ENCODE data around the gene TYW1. TPM values are rescaled to one million over a fixed set of nuclear protein-coding genes. Genes with fewer than 3 reads are reported as not detected.
"Not testable (repeated sequence)": the region's sequence is repeated elsewhere in the genome, so short reads cannot be mapped to it uniquely, and the experiment has no call there.

The TYW1 gene
- total and polyA plus RNA-seq, 2 of the 4 experiments (the other 2 are of a cell fraction) = 10.7 to 23.7 TPM

DNA sequence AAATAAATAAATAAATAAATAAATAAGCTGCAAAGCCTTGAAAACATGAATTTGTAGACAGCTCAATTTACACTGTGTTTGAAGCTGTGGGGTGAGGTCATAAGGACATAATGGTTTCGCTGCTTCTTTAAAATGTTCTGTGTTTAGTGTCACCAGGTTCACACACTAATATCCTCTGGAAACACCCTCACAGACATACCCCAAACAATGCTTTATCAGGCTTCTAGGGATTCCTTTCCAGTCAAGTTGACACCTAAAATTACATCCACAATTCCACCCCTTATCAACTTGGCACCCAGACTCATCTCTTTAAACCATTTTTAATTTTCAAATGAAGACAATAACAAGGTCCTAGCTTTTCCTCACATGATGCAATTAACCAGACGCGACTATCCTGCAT is 7.1 kb upstream of the TYW1 start:
- H3K27me3 ChIP-seq (ENCODE audit: control insufficient read depth, insufficient read depth, low read length); H3K4me3 ChIP-seq (ENCODE audit: insufficient read depth, low read depth, low read length); H3K56ac ChIP-seq (ENCODE audit: extremely low read depth, insufficient read depth, low read length); POLR2A ChIA-PET (ENCODE audit: unreplicated experiment); H3K4me1 ChIP-seq (ENCODE audit: control insufficient read depth, insufficient read depth, low read length); H4K8ac ChIP-seq (ENCODE audit: low read depth in 2 of 2, low read length in 2 of 2); H2AK9ac ChIP-seq (replicated peaks; ENCODE audit: low read depth, low read length, poor library complexity); H3K18ac ChIP-seq (ENCODE audit: low read depth, low read length); H2BK5ac ChIP-seq (ENCODE audit: low read depth, low read length, poor library complexity, severe bottlenecking); H3K14ac ChIP-seq (replicated peaks; ENCODE audit: low read depth, low read length); H2BK120ac ChIP-seq (ENCODE audit: low read depth, low read length); H3K9ac ChIP-seq (ENCODE audit: low read depth, low read length); intact Hi-C loops (cut with micrococcal nuclease); H3K9me1 ChIP-seq (ENCODE audit: insufficient read depth, low read length); H4K20me1 ChIP-seq (ENCODE audit: insufficient read depth, low read length); H3K27ac ChIP-seq (ENCODE audit: insufficient read depth, low read length); H3K9me3 ChIP-seq (ENCODE audit: control insufficient read depth, insufficient read depth, low read length); DNase-seq; H2AK5ac ChIP-seq (ENCODE audit: low read depth, low read length); H3K4ac ChIP-seq (ENCODE audit: low read depth, low read length); CTCF ChIA-PET; H2BK20ac ChIP-seq (ENCODE audit: low read depth, low read length); H4K5ac ChIP-seq (ENCODE audit: low read depth, low read length); H3K23ac ChIP-seq (ENCODE audit: low read depth, low read length); BruUV-seq (replicated peaks); dilution Hi-C loops (cut with HindIII; ENCODE audit: low sequenced_read_pairs, unreplicated experiment); H4K91ac ChIP-seq (ENCODE audit: insufficient read depth, low read depth, low read length); H2AFZ ChIP-seq (replicated peaks; ENCODE audit: low read length, poor library complexity); ATAC-seq (ENCODE audit: low read depth); H3K4me2 ChIP-seq (ENCODE audit: low read depth, low read length); H2BK15ac ChIP-seq (ENCODE audit: low read depth, low read length): not testable (repeated sequence)
- in situ Hi-C loops (cut with MboI; ENCODE audit: low sequenced_read_pairs) = loop anchor here (25.0 kb wide), 1 partner anchor 427 kb away; no protein-coding TSS in a partner anchor
- H3K36me3 ChIP-seq (ENCODE audit: control insufficient read depth, insufficient read depth, low read length) = peaks cover 15% of the 10 kb centered on the region
- peaks cover 3 to 12% of the 10 kb centered on the region in 2 experiments for H3K79me1 ChIP-seq (ENCODE audit: low read depth in 1 of 2, low read length in 2 of 2)
- WGBS, 2 experiments (ENCODE audit: extremely low coverage in 2 of 2, insufficient read length in 1 of 2) = no CpG with 5 or more reads among the region's 3 CpGs

DNA sequence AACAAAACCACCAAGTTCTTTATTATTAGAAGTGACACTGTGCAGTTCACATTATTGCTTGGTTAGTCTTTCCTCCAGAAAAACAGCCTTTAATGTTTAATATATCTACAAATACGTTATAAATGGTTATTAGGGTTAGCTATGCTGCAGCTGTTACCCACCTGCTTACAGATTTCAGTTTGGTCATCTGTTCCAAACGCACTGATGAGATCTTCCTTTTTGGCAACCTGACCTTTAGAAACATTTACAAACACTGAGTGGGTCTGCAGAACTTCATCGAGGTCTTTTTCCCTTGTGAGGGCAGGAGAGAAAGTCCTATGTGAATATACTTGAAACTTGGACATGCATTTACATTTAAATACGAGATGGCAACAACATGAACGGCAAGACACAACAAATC is 2.6 kb upstream of the TYW1 start:
- H2BK15ac ChIP-seq (ENCODE audit: low read depth, low read length); H3K9me1 ChIP-seq (ENCODE audit: insufficient read depth, low read length); dilution Hi-C loops (cut with HindIII; ENCODE audit: low sequenced_read_pairs, unreplicated experiment); H2AFZ ChIP-seq (replicated peaks; ENCODE audit: low read length, poor library complexity); ATAC-seq (ENCODE audit: low read depth); H3K9me3 ChIP-seq (ENCODE audit: control insufficient read depth, insufficient read depth, low read length); H3K18ac ChIP-seq (ENCODE audit: low read depth, low read length); H4K91ac ChIP-seq (ENCODE audit: insufficient read depth, low read depth, low read length); H2BK20ac ChIP-seq (ENCODE audit: low read depth, low read length); H2AK5ac ChIP-seq (ENCODE audit: low read depth, low read length); POLR2A ChIA-PET (ENCODE audit: unreplicated experiment); H3K4me1 ChIP-seq (ENCODE audit: control insufficient read depth, insufficient read depth, low read length); DNase-seq; H3K27me3 ChIP-seq (ENCODE audit: control insufficient read depth, insufficient read depth, low read length); H4K20me1 ChIP-seq (ENCODE audit: insufficient read depth, low read length); H4K5ac ChIP-seq (ENCODE audit: low read depth, low read length); intact Hi-C loops (cut with micrococcal nuclease); H3K36me3 ChIP-seq (ENCODE audit: control insufficient read depth, insufficient read depth, low read length); H2BK120ac ChIP-seq (ENCODE audit: low read depth, low read length); H2AK9ac ChIP-seq (replicated peaks; ENCODE audit: low read depth, low read length, poor library complexity): not testable (repeated sequence)
- TSS peak; percentile 57 for BruUV-seq (replicated peaks)
- H4K8ac ChIP-seq (ENCODE audit: low read depth in 2 of 2, low read length in 2 of 2) = peak overlapping the region in 1 of 2 experiments; percentile 28; a peak in 2 of 4 replicates
- peaks cover 8 to 14% of the 10 kb centered on the region in 2 experiments for H3K79me1 ChIP-seq (ENCODE audit: low read depth in 1 of 2, low read length in 2 of 2)
- H2BK5ac ChIP-seq (ENCODE audit: low read depth, low read length, poor library complexity, severe bottlenecking) = peak overlapping the region; percentile 83
- H3K4ac ChIP-seq (ENCODE audit: low read depth, low read length) = peak overlapping the region; percentile 30; the same call in 1 of the 2 replicates
- H3K4me2 ChIP-seq (ENCODE audit: low read depth, low read length) = peak overlapping the region; percentile 18
- peak overlapping the region; percentile 21; the same call in 1 of the 2 replicates for H3K56ac ChIP-seq (ENCODE audit: extremely low read depth, insufficient read depth, low read length)
- in situ Hi-C loops (cut with MboI; ENCODE audit: low sequenced_read_pairs) = loop anchor here (25.0 kb wide), 1 partner anchor 432 kb away; no protein-coding TSS in a partner anchor
- H3K14ac ChIP-seq (replicated peaks; ENCODE audit: low read depth, low read length) = peak overlapping the region; percentile 50; the same call in 1 of the 2 replicates
- peak overlapping the region; percentile 83 for H3K9ac ChIP-seq (ENCODE audit: low read depth, low read length)
- peak overlapping the region; percentile 71 for H3K4me3 ChIP-seq (ENCODE audit: insufficient read depth, low read depth, low read length)
- H3K23ac ChIP-seq (ENCODE audit: low read depth, low read length) = peak overlapping the region; percentile 45; the same call in 1 of the 2 replicates
- H3K27ac ChIP-seq (ENCODE audit: insufficient read depth, low read length) = peak overlapping the region; percentile 73; the same call in 1 of the 2 replicates
- CTCF ChIA-PET = interaction anchor here (0.6 kb wide), 1 partner anchor 335 kb away, joined by 7 read pairs; no protein-coding TSS in a partner anchor
- no CpG with 5 or more reads among the region's 5 CpGs for WGBS, 2 experiments (ENCODE audit: extremely low coverage in 2 of 2, insufficient read length in 1 of 2)
